Lung (tissue), 12 donors: ENCODE results near the gene ZNF813. TPM values are rescaled to one million over a fixed set of nuclear protein-coding genes. Genes with fewer than 3 reads are reported as not detected.

Source experiments
- ATAC-seq: fragments of 200-7000 bp; cut with Tn5 transposase; one replicate; pipeline ENCODE4 v1.9.1; 2020; ENCODE audit warnings: moderate number of reproducible peaks; ENCODE audit not compliant: insufficient read depth, low FRiP score
- DNase-seq, 3 donors: peaks; one replicate each; pipeline ENCODE4 v3.0.0-alpha.2; 2013 to 2017
- H3K27ac ChIP-seq, 2 donors: one replicate each; pipeline ENCODE4 v1.5.1; 2013; ENCODE audit warnings: mild to moderate bottlenecking in 2 of 2, moderate library complexity in 2 of 2, control low read depth in 1 of 2, inconsistent platforms in 1 of 2, low read depth in 1 of 2, low read length in 1 of 2
- H3K27me3 ChIP-seq, 3 donors: one replicate each; pipeline ENCODE4 v1.5.1; 2013; ENCODE audit warnings: low read length in 2 of 3; ENCODE audit not compliant: control insufficient read depth in 3 of 3, insufficient read depth in 3 of 3
- H3K36me3 ChIP-seq, 4 donors: one replicate each; pipeline ENCODE4 v1.5.1; 2013; ENCODE audit warnings: low read length in 4 of 4, mild to moderate bottlenecking in 1 of 4, moderate library complexity in 1 of 4; ENCODE audit not compliant: control insufficient read depth in 4 of 4, insufficient read depth in 4 of 4
- H3K4me1 ChIP-seq, 5 donors: one replicate each; pipeline ENCODE4 v1.5.1; 2013; ENCODE audit warnings: low read length in 5 of 5, mild to moderate bottlenecking in 2 of 5, moderate library complexity in 1 of 5; ENCODE audit not compliant: control insufficient read depth in 5 of 5, insufficient read depth in 5 of 5
- H3K4me3 ChIP-seq: one replicate; pipeline ENCODE4 v1.5.1; 2013; ENCODE audit warnings: mild to moderate bottlenecking, control low read depth, moderate library complexity
- H3K9ac ChIP-seq, 2 donors: one replicate each; pipeline ENCODE4 v1.5.1; 2013; ENCODE audit warnings: low read length in 2 of 2, control low read depth in 1 of 2; ENCODE audit not compliant: insufficient read depth in 1 of 2
- H3K9me3 ChIP-seq, 4 donors: one replicate each; pipeline ENCODE4 v1.5.1; 2013; ENCODE audit warnings: low read length in 3 of 4, mild to moderate bottlenecking in 1 of 4, moderate library complexity in 1 of 4; ENCODE audit not compliant: control insufficient read depth in 4 of 4, insufficient read depth in 3 of 4
- WGBS, 2 donors: extraction: QIAGEN DNeasy Blood & Tissue Kit; methylation state at CpG; one replicate each; pipeline ENCODE4 v1.1.7; 2013; 5-methylcytosine and 5-hydroxymethylcytosine counted together
- polyA plus RNA-seq, 2 donors: library from polyadenylated mRNA; stranded (reverse); fragments of 200-250 nt; gene quantifications; one replicate each; pipeline ENCODE4 v1.2.1, GENCODE V29; 2013
- total RNA-seq, 2 donors: library from RNA; depleted of rRNA in 1 of 2; stranded (reverse); fragments of >200 nt in 1 of 2; gene quantifications; one replicate each; pipeline ENCODE4 v1.2.1, GENCODE V29; 2014 to 2021
- TF ChIP-seq, protein P1 (sequence below): IDR thresholded peaks from 2 replicates; pipeline ENCODE4 v1.5.1; 2012; ENCODE audit warnings: mild to moderate bottlenecking; ENCODE audit errors: control extremely low read depth, extremely low read depth
- donor health status: control.
- donor health status: control.
- donor health status: Bipolar disorder and iron deficiency.
- donor health status: healthy.
- donor health status: DM: yes; HTN: yes; CAD: no.

ZNF813 gene
- total and polyA plus RNA-seq, 4 donors: 1.2 to 5.3 (median 2.0) TPM

DNA sequence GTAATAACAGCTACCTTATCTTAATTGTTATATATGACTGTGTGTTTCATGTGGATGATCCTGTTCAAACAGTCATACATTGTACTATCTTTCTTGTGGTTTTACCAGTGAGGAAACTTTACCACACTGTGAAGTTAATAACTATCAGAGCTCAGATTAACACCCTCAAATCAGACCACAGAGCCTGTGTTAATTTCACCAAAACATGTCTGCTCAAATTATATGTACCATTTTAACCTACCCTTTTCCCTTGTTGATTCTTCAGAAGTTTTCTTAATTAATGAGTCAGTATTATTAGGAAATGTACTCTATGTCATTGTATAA, 68.7 kb downstream of the ZNF813 start:
- no peak for DNase-seq
- Histone ChIP-seq H3K27ac (no peak overlapping the region), H3K4me1 (no peaks in the 10 kb centered on the region), H3K9me3 (peaks cover 0 to 10% (median 0%) of the 10 kb centered on the region in 4 donors), H3K4me3 (no peak overlapping the region), H3K9ac (no peak overlapping the region), H3K36me3 (peaks cover 0 to 4% (median 0%) of the 10 kb centered on the region in 4 donors), H3K27me3 (no peaks in the 10 kb centered on the region)
- TF ChIP-seq, protein P1, sequence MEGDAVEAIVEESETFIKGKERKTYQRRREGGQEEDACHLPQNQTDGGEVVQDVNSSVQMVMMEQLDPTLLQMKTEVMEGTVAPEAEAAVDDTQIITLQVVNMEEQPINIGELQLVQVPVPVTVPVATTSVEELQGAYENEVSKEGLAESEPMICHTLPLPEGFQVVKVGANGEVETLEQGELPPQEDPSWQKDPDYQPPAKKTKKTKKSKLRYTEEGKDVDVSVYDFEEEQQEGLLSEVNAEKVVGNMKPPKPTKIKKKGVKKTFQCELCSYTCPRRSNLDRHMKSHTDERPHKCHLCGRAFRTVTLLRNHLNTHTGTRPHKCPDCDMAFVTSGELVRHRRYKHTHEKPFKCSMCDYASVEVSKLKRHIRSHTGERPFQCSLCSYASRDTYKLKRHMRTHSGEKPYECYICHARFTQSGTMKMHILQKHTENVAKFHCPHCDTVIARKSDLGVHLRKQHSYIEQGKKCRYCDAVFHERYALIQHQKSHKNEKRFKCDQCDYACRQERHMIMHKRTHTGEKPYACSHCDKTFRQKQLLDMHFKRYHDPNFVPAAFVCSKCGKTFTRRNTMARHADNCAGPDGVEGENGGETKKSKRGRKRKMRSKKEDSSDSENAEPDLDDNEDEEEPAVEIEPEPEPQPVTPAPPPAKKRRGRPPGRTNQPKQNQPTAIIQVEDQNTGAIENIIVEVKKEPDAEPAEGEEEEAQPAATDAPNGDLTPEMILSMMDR: no peak
- no peak for ATAC-seq

DNA sequence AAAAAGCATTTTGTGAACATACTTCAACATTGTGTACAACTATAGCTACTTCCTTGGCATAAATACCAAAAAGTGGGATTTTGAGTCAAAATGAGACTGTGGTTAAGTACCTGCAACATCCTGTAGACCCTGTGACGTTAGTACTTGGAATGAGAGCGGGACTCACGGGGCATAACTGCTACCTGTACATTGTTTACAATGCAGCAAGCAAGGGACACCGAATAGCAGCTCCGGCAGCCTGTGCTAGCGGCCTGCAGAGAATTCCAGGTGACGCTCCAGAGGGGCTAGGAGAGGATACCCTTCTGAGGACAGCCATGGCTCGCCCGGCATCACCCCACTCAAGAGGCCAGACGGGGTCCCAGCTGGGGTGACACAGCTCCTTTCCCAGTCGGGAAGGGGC, 69.6 kb downstream of the ZNF813 start:
- Histone ChIP-seq H3K9me3 (peaks cover 0 to 10% (median 0%) of the 10 kb centered on the region in 4 donors), H3K36me3 (peaks cover 0 to 4% (median 0%) of the 10 kb centered on the region in 4 donors), H3K27me3 (no peaks in the 10 kb centered on the region), H3K4me3 (peak overlapping the region; percentile 82), H3K9ac (peak overlapping the region; percentile 31 to 32), H3K4me1 (no peaks in the 10 kb centered on the region), H3K27ac (peak overlapping the region; percentile 57 to 96)
- 52 to 54% methylated on average over 11 of the region's 11 CpGs for WGBS, 2 donors
- TF ChIP-seq, protein P1: no peak
- DNase-seq (no peak), ATAC-seq (no peak)

DNA sequence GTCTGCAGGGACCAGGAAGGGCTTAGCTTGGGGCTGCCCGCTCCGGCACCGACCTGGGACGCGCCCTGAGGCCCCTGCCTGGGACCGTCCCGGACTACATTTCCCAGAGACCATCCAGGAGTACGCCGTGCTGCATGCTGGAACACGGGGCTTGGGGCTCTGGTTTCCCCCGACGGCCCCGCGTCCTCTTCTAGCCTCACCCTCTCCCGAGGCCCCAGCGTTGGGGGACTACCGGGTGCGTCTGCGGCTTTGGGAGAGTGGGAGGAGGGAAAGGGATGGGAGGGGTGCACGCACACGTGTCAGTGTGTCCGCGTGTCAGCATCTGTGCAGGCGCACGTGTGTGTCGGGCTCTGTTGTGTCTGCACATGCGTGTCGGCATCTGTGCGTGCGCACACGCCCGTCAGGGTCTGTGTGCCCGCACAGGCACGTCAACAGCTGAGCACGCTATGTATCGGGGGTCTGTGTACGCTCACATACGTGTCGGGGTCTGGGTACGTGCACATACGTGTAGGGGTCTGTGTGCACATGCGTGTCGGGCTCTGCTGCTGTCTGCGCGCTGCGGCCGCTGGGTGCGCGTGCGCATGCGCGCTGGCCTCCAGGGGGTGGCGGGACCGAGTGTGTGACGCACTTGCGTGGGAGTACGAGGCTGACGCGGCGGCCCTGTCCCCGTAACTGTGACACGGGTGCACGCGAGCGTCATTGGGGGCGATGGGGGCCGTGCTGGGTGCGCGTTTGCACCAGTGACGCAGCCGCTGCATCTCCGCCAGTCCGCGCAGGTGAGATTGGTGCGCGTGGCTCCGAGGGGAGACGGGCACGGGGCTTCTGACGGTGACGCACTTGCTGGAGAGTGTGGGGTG, 70.2 kb downstream of the ZNF813 start, which contains the start of gene ZNF331:
ZNF331 (plus strand) TSS at position 625 of the 857 bp plus-strand sequence. CDS start 31,232 bp downstream, outside the sequence.
- Histone ChIP-seq H3K9ac (peak within 1 kb of the TSS; percentile 53 to 73), H3K9me3 (peaks cover 0 to 10% (median 0%) of the 10 kb centered on the region in 4 donors), H3K27me3 (no peaks in the 10 kb centered on the region), H3K4me3 (peak within 1 kb of the TSS; percentile 82), H3K36me3 (peaks cover 0 to 4% (median 0%) of the 10 kb centered on the region in 4 donors), H3K4me1 (no peaks in the 10 kb centered on the region), H3K27ac (peak within 1 kb of the TSS; percentile 57 to 96)
- ATAC-seq: peak; percentile 81
- peak; percentile 76 to 85 (median 84) for DNase-seq
- 51 to 55% methylated on average over 81 of the region's 81 CpGs for WGBS, 2 donors
- TF ChIP-seq, protein P1: no peak
